Trophoblast cell (in vitro differentiated cells and primary cell): ENCODE measurements around the gene FCN1.

Source experiments
- DNase-seq, 2 donors: peaks; one replicate each; pipeline ENCODE4 v3.0.0-alpha.2; 2016
- H2AFZ ChIP-seq: 2 replicates; pipeline ENCODE4 v1.6.1; 2013; ENCODE audit warnings: low read length, moderate library complexity, mild to moderate bottlenecking; ENCODE audit not compliant: insufficient read depth, poor library complexity
- H2AK5ac ChIP-seq: 2 replicates; pipeline ENCODE4 v1.6.1; 2013; ENCODE audit warnings: mild to moderate bottlenecking, low read length
- H2BK120ac ChIP-seq: 2 replicates; pipeline ENCODE4 v1.6.1; 2013; ENCODE audit warnings: low read length, mild to moderate bottlenecking, moderate library complexity; ENCODE audit not compliant: insufficient read depth, poor library complexity
- H2BK12ac ChIP-seq: 2 replicates; pipeline ENCODE4 v1.6.1; 2013; ENCODE audit warnings: mild to moderate bottlenecking, low read length, moderate library complexity
- H2BK5ac ChIP-seq: 2 replicates; pipeline ENCODE4 v1.6.1; 2013; ENCODE audit warnings: low read length, low read depth, moderate library complexity, mild to moderate bottlenecking; ENCODE audit not compliant: poor library complexity
- H3K14ac ChIP-seq: 2 replicates; pipeline ENCODE4 v1.6.1; 2013; ENCODE audit warnings: mild to moderate bottlenecking, low read length
- H3K18ac ChIP-seq: 2 replicates; pipeline ENCODE4 v1.6.1; 2013; ENCODE audit warnings: mild to moderate bottlenecking, low read length
- H3K23ac ChIP-seq: 2 replicates; pipeline ENCODE4 v1.6.1; 2013; ENCODE audit warnings: low read length
- H3K27ac ChIP-seq: 2 replicates; pipeline ENCODE4 v1.5.1; 2013; ENCODE audit warnings: low read depth, mild to moderate bottlenecking, inconsistent platforms, low read length, moderate library complexity
- H3K27me3 ChIP-seq: 2 replicates; pipeline ENCODE4 v1.6.1; 2013; ENCODE audit warnings: inconsistent platforms, mild to moderate bottlenecking, low read length, moderate library complexity; ENCODE audit not compliant: insufficient read depth
- H3K36me3 ChIP-seq, 2 experiments: 1 replicate in 1 of 2; 2 replicates in 1 of 2; pipeline ENCODE4 v1.6.1; 2013; ENCODE audit warnings: low read length in 2 of 2, mild to moderate bottlenecking in 2 of 2, moderate library complexity in 1 of 2; ENCODE audit not compliant: insufficient read depth in 2 of 2, control insufficient read depth in 1 of 2
- H3K4ac ChIP-seq: 2 replicates; pipeline ENCODE4 v1.6.1; 2013; ENCODE audit warnings: low read depth, mild to moderate bottlenecking, low read length, moderate library complexity
- H3K4me1 ChIP-seq, 2 experiments: 1 replicate in 1 of 2; 2 replicates in 1 of 2; pipeline ENCODE4 v1.6.1; 2013; ENCODE audit warnings: low read length in 2 of 2, mild to moderate bottlenecking in 2 of 2, moderate library complexity in 1 of 2; ENCODE audit not compliant: insufficient read depth in 2 of 2, control insufficient read depth in 1 of 2
- H3K4me2 ChIP-seq: 2 replicates; pipeline ENCODE4 v1.6.1; 2013; ENCODE audit warnings: inconsistent platforms, mild to moderate bottlenecking, low read length, moderate library complexity
- H3K4me3 ChIP-seq: 2 replicates; pipeline ENCODE4 v1.5.1; 2013; ENCODE audit warnings: mild to moderate bottlenecking, low read depth, low read length, inconsistent platforms
- H3K79me1 ChIP-seq: one replicate; pipeline ENCODE4 v1.6.1; 2013; ENCODE audit warnings: low read length
- H3K79me2 ChIP-seq: 2 replicates; pipeline ENCODE4 v1.6.1; 2013; ENCODE audit warnings: low read length, mild to moderate bottlenecking; ENCODE audit not compliant: control insufficient read depth, insufficient read depth, poor library complexity
- H3K9ac ChIP-seq: 2 replicates; pipeline ENCODE4 v1.6.1; 2013; ENCODE audit warnings: mild to moderate bottlenecking, low read length
- H3K9me3 ChIP-seq: 2 replicates; pipeline ENCODE4 v1.6.1; 2013; ENCODE audit warnings: low read depth, mild to moderate bottlenecking, control low read depth, inconsistent platforms, low read length; ENCODE audit not compliant: insufficient read depth
- H4K12ac ChIP-seq: 2 replicates; pipeline ENCODE4 v1.6.1; 2013; ENCODE audit warnings: low read depth, mild to moderate bottlenecking, low read length, moderate library complexity
- H4K8ac ChIP-seq: 2 replicates; pipeline ENCODE4 v1.6.1; 2013; ENCODE audit warnings: low read depth, mild to moderate bottlenecking, low read length, moderate library complexity
- H4K91ac ChIP-seq: one replicate; pipeline ENCODE4 v1.6.1; 2013; ENCODE audit warnings: low read depth, mild to moderate bottlenecking, low read length, moderate library complexity
- WGBS: extraction: QIAGEN DNeasy Blood & Tissue Kit; methylation state at CpG from one replicate; pipeline ENCODE4 v1.1.7; 2013; ENCODE audit warnings: missing lambda C conversion rate; ENCODE audit not compliant: insufficient read length, insufficient coverage; ENCODE audit errors: extremely low coverage; 5-methylcytosine and 5-hydroxymethylcytosine counted together

The FCN1 gene

GRCh38 chr9:134895567-134895907, 22.2 kb downstream of the FCN1 start:
- Histone ChIP-seq H3K27ac (no peak overlapping the region), H3K9ac (no peak overlapping the region), H4K91ac (no peak overlapping the region), H3K4me2 (no peak overlapping the region), H3K79me1 (no peaks in the 10 kb centered on the region), H3K9me3 (peaks cover 14% of the 10 kb centered on the region), H2BK120ac (no peak overlapping the region), H2AK5ac (no peak overlapping the region), H2BK5ac (no peak overlapping the region), H3K4me3 (no peak overlapping the region), H3K27me3 (no peaks in the 10 kb centered on the region), H3K4me1 (no peaks in the 10 kb centered on the region), H3K18ac (no peak overlapping the region), H3K14ac (no peak overlapping the region), H4K12ac (no peak overlapping the region), H3K36me3 (no peaks in the 10 kb centered on the region), H2AFZ (no peak overlapping the region), H3K4ac (no peak overlapping the region), H3K79me2 (no peaks in the 10 kb centered on the region), H2BK12ac (no peak overlapping the region), H4K8ac (no peak overlapping the region), H3K23ac (no peak overlapping the region)
- WGBS, result no CpG with 5 or more reads among the region's 2 CpGs
- DNase-seq, result no peak

GRCh38 chr9:134895097-134895496, 22.6 kb downstream of the FCN1 start:
- Histone ChIP-seq H3K4me2 (no peak overlapping the region), H3K36me3 (no peaks in the 10 kb centered on the region), H3K14ac (no peak overlapping the region), H3K79me2 (no peaks in the 10 kb centered on the region), H3K23ac (no peak overlapping the region), H3K9ac (peak overlapping the region; percentile 22), H2BK12ac (no peak overlapping the region), H2AK5ac (no peak overlapping the region), H3K79me1 (no peaks in the 10 kb centered on the region), H3K4me3 (no peak overlapping the region), H3K27me3 (no peaks in the 10 kb centered on the region), H3K4me1 (no peaks in the 10 kb centered on the region), H2BK120ac (no peak overlapping the region), H2AFZ (no peak overlapping the region), H3K18ac (no peak overlapping the region), H4K12ac (no peak overlapping the region), H4K91ac (no peak overlapping the region), H4K8ac (no peak overlapping the region), H2BK5ac (no peak overlapping the region), H3K9me3 (peaks cover 14% of the 10 kb centered on the region), H3K4ac (no peak overlapping the region), H3K27ac (no peak overlapping the region)
- no CpG with 5 or more reads among the region's 3 CpGs for WGBS
- no peak for DNase-seq

DNA sequence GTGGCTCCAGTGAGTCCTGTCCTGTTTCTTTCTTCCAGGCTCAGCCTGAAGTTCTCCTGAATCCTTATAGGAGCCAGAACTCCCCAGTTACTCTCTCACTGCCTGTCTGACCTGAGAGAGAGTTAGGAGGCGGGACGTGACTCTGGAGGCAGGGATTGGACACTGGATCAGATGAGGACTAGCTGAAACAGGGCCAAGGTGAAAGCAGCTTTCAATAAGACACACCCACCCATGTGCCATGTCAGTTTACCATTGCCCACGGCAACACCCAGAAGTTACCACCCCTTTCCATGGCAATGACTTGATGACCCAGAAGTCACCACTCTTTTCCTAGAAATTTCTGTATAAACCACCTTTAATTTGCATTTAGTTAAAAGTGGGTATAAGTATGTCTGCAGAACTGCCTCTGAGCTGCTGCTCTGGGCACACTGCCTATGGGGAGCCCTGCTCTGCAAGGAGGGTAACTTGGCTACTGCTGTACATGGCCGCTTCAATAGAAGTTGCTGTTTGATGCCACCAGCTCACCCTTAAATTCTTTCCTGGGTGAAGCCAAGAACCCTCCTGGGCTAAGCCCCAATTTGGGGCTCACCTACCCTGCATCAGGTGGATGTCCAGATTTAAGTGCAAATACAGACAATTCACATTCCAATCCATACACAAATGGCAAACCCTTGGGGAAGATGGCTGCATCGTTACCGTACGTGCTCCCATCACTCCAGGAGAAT, 23.4 kb downstream of the FCN1 start:
- WGBS, result no CpG with 5 or more reads among the region's 7 CpGs
- no peaks in the 10 kb centered on the region for H3K27me3 ChIP-seq
- no peaks in the 10 kb centered on the region for H3K4me1 ChIP-seq
- H3K36me3 ChIP-seq, result no peaks in the 10 kb centered on the region
- H3K79me1 ChIP-seq, result no peaks in the 10 kb centered on the region
- no peak overlapping the region for H3K14ac ChIP-seq
- H4K8ac ChIP-seq, result no peak overlapping the region
- H3K4me3 ChIP-seq, result no peak overlapping the region
- H3K9ac ChIP-seq, result no peak overlapping the region
- H2BK5ac ChIP-seq, result no peak overlapping the region
- no peak overlapping the region for H4K12ac ChIP-seq
- no peak overlapping the region for H2AFZ ChIP-seq
- H3K9me3 ChIP-seq, result peaks cover 10% of the 10 kb centered on the region
- no peak overlapping the region for H2BK12ac ChIP-seq
- H3K4ac ChIP-seq, result no peak overlapping the region
- no peaks in the 10 kb centered on the region for H3K79me2 ChIP-seq
- H2AK5ac ChIP-seq, result no peak overlapping the region
- H3K18ac ChIP-seq, result no peak overlapping the region
- no peak overlapping the region for H4K91ac ChIP-seq
- no peak overlapping the region for H3K23ac ChIP-seq
- no peak overlapping the region for H2BK120ac ChIP-seq
- no peak for DNase-seq
- no peak overlapping the region for H3K4me2 ChIP-seq
- H3K27ac ChIP-seq, result no peak overlapping the region

DNA sequence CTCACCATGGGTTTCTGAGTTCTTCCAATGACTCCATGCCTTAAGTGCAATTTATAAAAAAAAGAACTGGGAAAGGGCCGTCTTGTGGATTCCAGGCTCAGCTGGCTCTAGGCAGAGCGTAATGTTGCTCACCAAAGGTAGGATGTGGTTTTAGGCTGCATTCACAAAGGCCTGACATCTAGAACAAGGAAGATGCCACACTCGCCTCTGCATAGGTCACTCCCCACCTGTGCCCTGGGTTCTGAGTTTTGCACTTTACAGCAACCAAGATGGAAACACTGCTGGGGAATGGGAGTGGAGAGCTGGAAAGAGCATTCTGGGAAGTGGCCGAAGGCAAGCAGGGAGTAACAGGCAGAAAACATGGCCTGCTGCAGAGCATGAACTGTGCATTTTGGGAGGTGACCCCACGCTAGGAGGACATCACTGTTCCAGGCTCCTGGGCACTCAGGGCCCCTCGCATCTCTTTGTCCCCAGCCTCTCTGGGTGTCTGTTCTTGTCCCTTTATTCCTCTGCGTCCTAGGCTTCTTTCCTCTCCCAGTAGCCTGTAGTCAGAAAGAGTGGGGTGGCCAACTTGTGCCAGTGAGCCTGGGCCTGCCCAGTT, 24.8 kb downstream of the FCN1 start:
- Histone ChIP-seq H3K23ac (no peak overlapping the region), H3K4me2 (no peak overlapping the region), H3K36me3 (no peaks in the 10 kb centered on the region), H3K79me2 (no peaks in the 10 kb centered on the region), H2BK5ac (no peak overlapping the region), H3K27ac (no peak overlapping the region), H3K4me3 (no peak overlapping the region), H2BK120ac (no peak overlapping the region), H2AFZ (no peak overlapping the region), H4K12ac (no peak overlapping the region), H3K9me3 (peaks cover 10% of the 10 kb centered on the region), H3K27me3 (no peaks in the 10 kb centered on the region), H3K4ac (no peak overlapping the region), H4K91ac (no peak overlapping the region), H3K14ac (no peak overlapping the region), H4K8ac (no peak overlapping the region), H3K9ac (no peak overlapping the region), H3K79me1 (no peaks in the 10 kb centered on the region), H2BK12ac (no peak overlapping the region), H3K4me1 (no peaks in the 10 kb centered on the region), H2AK5ac (no peak overlapping the region), H3K18ac (no peak overlapping the region)
- WGBS, result no CpG with 5 or more reads among the region's 7 CpGs
- DNase-seq, result no peak
